Fibroblast of lung (primary cell): ENCODE data around the gene CORO1A. TPM values are rescaled to one million over a fixed set of nuclear protein-coding genes. Genes with fewer than 3 reads are reported as not detected.

Experiments used
- DNase-seq, 2 donors: peaks; one replicate each; pipeline versions ENCODE4 v3.0.0 to v3.0.0-alpha.2; 2010; ENCODE audit warnings: low read depth in 2 of 2
- H2AFZ ChIP-seq: 2 replicates; pipeline ENCODE4 v1.5.1; 2012; ENCODE audit warnings: low read length, control low read depth, inconsistent platforms
- H3K27ac ChIP-seq: 2 replicates; pipeline ENCODE4 v1.5.1; 2011; ENCODE audit warnings: low read length, control low read depth; ENCODE audit not compliant: insufficient read depth
- H3K27me3 ChIP-seq: 2 replicates; pipeline ENCODE4 v1.5.1; 2011; ENCODE audit warnings: mild to moderate bottlenecking, low read length; ENCODE audit not compliant: control insufficient read depth, insufficient read depth
- H3K36me3 ChIP-seq: 2 replicates; pipeline ENCODE4 v1.5.1; 2011; ENCODE audit warnings: low read length; ENCODE audit not compliant: control insufficient read depth, insufficient read depth
- H3K4me1 ChIP-seq: 2 replicates; pipeline ENCODE4 v1.5.1; 2011; ENCODE audit warnings: low read length; ENCODE audit not compliant: control insufficient read depth, insufficient read depth; ENCODE audit errors: extremely low read depth
- H3K4me2 ChIP-seq: 2 replicates; pipeline ENCODE4 v1.5.1; 2011; ENCODE audit warnings: low read length, control low read depth; ENCODE audit not compliant: insufficient read depth; ENCODE audit errors: extremely low read depth
- H3K4me3 ChIP-seq, 4 experiments: fragments of 200-600 bp in 1 of 4; sonication (generic) in 1 of 4; replicated peaks in 1 of 4; 2 replicates each; pipeline ENCODE4 v1.5.1; 2011 to 2016; ENCODE audit warnings: low read length in 4 of 4, low read depth in 3 of 4, mild to moderate bottlenecking in 3 of 4, control low read depth in 2 of 4, inconsistent platforms in 1 of 4, mixed read lengths in 1 of 4; ENCODE audit not compliant: insufficient read depth in 1 of 4; ENCODE audit errors: control extremely low read depth in 1 of 4
- H3K79me2 ChIP-seq: 2 replicates; pipeline ENCODE4 v1.5.1; 2012; ENCODE audit warnings: mild to moderate bottlenecking, low read length, inconsistent platforms; ENCODE audit not compliant: control insufficient read depth, insufficient read depth
- H3K9ac ChIP-seq: 2 replicates; pipeline ENCODE4 v1.5.1; 2011; ENCODE audit warnings: mild to moderate bottlenecking, low read length, control low read depth; ENCODE audit not compliant: insufficient read depth
- H3K9me3 ChIP-seq: 2 replicates; pipeline ENCODE4 v1.5.1; 2012; ENCODE audit warnings: low read depth, low read length; ENCODE audit not compliant: control insufficient read depth, insufficient read depth
- H4K20me1 ChIP-seq: 2 replicates; pipeline ENCODE4 v1.5.1; 2011; ENCODE audit warnings: low read length; ENCODE audit not compliant: control insufficient read depth, insufficient read depth; ENCODE audit errors: extremely low read depth
- CTCF ChIP-seq, 2 donors: IDR thresholded peaks in 1 of 2; conservative IDR thresholded peaks in 1 of 2; 1 replicate in 1 of 2; 2 replicates in 1 of 2; pipeline ENCODE4 v1.5.1; 2011 to 2012; ENCODE audit warnings: low read length in 2 of 2, control low read depth in 1 of 2, inconsistent platforms in 1 of 2, low read depth in 1 of 2, mild to moderate bottlenecking in 1 of 2
- EZH2 ChIP-seq: IDR thresholded peaks from 2 replicates; pipeline ENCODE4 v1.5.1; 2012; ENCODE audit warnings: low read length, control low read depth, mild to moderate bottlenecking; ENCODE audit errors: missing control alignments
- polyA plus RNA-seq, 2 donors: library from polyadenylated mRNA; depleted of rRNA in 1 of 2; stranded (reverse) in 1 of 2; unstranded in 1 of 2; fragments of >200 nt; gene quantifications; 2 replicates each; pipeline ENCODE4 v1.2.1, GENCODE V29; 2011 to 2012; ENCODE audit warnings: missing spikeins in 1 of 2
- total RNA-seq: library from RNA; depleted of rRNA; stranded (reverse); fragments of >200 nt; gene quantifications from 2 replicates; pipeline ENCODE4 v1.2.1, GENCODE V29; 2014

Gene CORO1A
- total and polyA plus RNA-seq, 2 donors (not counting 1 experiment from before 2014, with no cell fraction given): 0.17 to 0.85 TPM

- Histone ChIP-seq H3K36me3 (no peaks in the 10 kb centered on the region), H3K4me1 (no peaks in the 10 kb centered on the region), H3K27ac (no peak overlapping the region), H3K27me3 (peaks cover 2% of the 10 kb centered on the region), H3K9me3 (no peaks in the 10 kb centered on the region), H3K4me3 (no peak overlapping the region), H4K20me1 (no peaks in the 10 kb centered on the region), H2AFZ (no peak overlapping the region), H3K79me2 (no peaks in the 10 kb centered on the region), H3K4me2 (no peak overlapping the region), H3K9ac (no peak overlapping the region)
- TF ChIP-seq EZH2 (no peak), CTCF (conservative IDR thresholded peaks at IDR 0.05 in 1 of 2, IDR thresholded peaks at IDR 0.05 in 1 of 2; ENCODE audit: low read depth in 1 of 2, low read length in 2 of 2) (no peak)
- DNase-seq: no peak
These were observed 38.5 kb upstream of the CORO1A start for GRCh38 chr16:30144917-30145316.

GRCh38 chr16:30145657-30146056 lies 37.7 kb upstream of the CORO1A start:
- Histone ChIP-seq H3K4me3 (no peak overlapping the region), H3K9me3 (no peaks in the 10 kb centered on the region), H4K20me1 (no peaks in the 10 kb centered on the region), H3K27me3 (peaks cover 2% of the 10 kb centered on the region), H3K79me2 (no peaks in the 10 kb centered on the region), H2AFZ (no peak overlapping the region), H3K27ac (no peak overlapping the region), H3K4me2 (no peak overlapping the region), H3K9ac (no peak overlapping the region), H3K36me3 (no peaks in the 10 kb centered on the region), H3K4me1 (no peaks in the 10 kb centered on the region)
- DNase-seq: no peak
- TF ChIP-seq CTCF (conservative IDR thresholded peaks at IDR 0.05 in 1 of 2, IDR thresholded peaks at IDR 0.05 in 1 of 2; ENCODE audit: low read depth in 1 of 2, low read length in 2 of 2) (no peak), EZH2 (no peak)

- no peaks in the 10 kb centered on the region for H3K79me2 ChIP-seq
- H3K9ac ChIP-seq: no peak overlapping the region
- DNase-seq: no peak
- TF ChIP-seq CTCF (conservative IDR thresholded peaks at IDR 0.05 in 1 of 2, IDR thresholded peaks at IDR 0.05 in 1 of 2; ENCODE audit: low read depth in 1 of 2, low read length in 2 of 2): no peak
- no peak for TF ChIP-seq EZH2
- H3K36me3 ChIP-seq: no peaks in the 10 kb centered on the region
- no peaks in the 10 kb centered on the region for H3K4me1 ChIP-seq
- H4K20me1 ChIP-seq: no peaks in the 10 kb centered on the region
- H3K9me3 ChIP-seq: no peaks in the 10 kb centered on the region
- no peak overlapping the region for H3K4me2 ChIP-seq
- no peak overlapping the region for H2AFZ ChIP-seq
- no peaks in the 10 kb centered on the region for H3K27me3 ChIP-seq
- H3K27ac ChIP-seq: no peak overlapping the region
- no peak overlapping the region for H3K4me3 ChIP-seq
These were observed 35.4 kb upstream of the CORO1A start for GRCh38 chr16:30147843-30148510.
